Measurements from ENCODE around the gene CIAO3.
A peak's percentile ranks its signal among the peaks of the same experiment; 100 is the strongest.

- TF ChIP-seq, protein P1, sequence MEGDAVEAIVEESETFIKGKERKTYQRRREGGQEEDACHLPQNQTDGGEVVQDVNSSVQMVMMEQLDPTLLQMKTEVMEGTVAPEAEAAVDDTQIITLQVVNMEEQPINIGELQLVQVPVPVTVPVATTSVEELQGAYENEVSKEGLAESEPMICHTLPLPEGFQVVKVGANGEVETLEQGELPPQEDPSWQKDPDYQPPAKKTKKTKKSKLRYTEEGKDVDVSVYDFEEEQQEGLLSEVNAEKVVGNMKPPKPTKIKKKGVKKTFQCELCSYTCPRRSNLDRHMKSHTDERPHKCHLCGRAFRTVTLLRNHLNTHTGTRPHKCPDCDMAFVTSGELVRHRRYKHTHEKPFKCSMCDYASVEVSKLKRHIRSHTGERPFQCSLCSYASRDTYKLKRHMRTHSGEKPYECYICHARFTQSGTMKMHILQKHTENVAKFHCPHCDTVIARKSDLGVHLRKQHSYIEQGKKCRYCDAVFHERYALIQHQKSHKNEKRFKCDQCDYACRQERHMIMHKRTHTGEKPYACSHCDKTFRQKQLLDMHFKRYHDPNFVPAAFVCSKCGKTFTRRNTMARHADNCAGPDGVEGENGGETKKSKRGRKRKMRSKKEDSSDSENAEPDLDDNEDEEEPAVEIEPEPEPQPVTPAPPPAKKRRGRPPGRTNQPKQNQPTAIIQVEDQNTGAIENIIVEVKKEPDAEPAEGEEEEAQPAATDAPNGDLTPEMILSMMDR (IDR thresholded peaks at IDR 0.05) = peak in 2 of 7 experiments; percentile 4 to 13
- TF ChIP-seq POLR2A (IDR thresholded peaks at IDR 0.05) = no peak
Observed at GRCh38 chr16:787978-788398, 47.2 kb upstream of the CIAO3 start, which contains the start of gene RPUSD1.
